Skeletal muscle cell (primary cell): ENCODE results near the gene LRRC52.

Source experiments
- DNase-seq: peaks from one replicate; pipeline ENCODE4 v3.0.0-alpha.2; 2010; ENCODE audit warnings: low read depth
- H3K4me3 ChIP-seq: 2 replicates; pipeline ENCODE4 v1.5.1; 2011; ENCODE audit warnings: low read depth, mild to moderate bottlenecking, control low read depth, low read length, moderate library complexity

LRRC52 gene

GRCh38 chr1:165543532-165544438 lies at the start of gene LRRC52:
Gene LRRC52, plus strand, starts transcription at chr1:165544000. Its CDS starts 297 bp downstream, at chr1:165544297.
- no peak for DNase-seq
- H3K4me3 ChIP-seq: no peak within 1 kb of the TSS

GRCh38 chr1:165494949-165495857 lies 48.6 kb upstream of the LRRC52 start:
- no peak for DNase-seq
- no peak overlapping the region for H3K4me3 ChIP-seq

GRCh38 chr1:165495858-165496205 lies 48.0 kb upstream of the LRRC52 start:
- no peak for DNase-seq
- no peak overlapping the region for H3K4me3 ChIP-seq

GRCh38 chr1:165496501-165496900 lies 47.3 kb upstream of the LRRC52 start:
- no peak overlapping the region for H3K4me3 ChIP-seq
- DNase-seq: no peak

GRCh38 chr1:165497069-165498013 lies 46.5 kb upstream of the LRRC52 start:
- no peak for DNase-seq
- no peak overlapping the region for H3K4me3 ChIP-seq

GRCh38 chr1:165501330-165501969 lies 42.4 kb upstream of the LRRC52 start:
- DNase-seq: no peak
- H3K4me3 ChIP-seq: no peak overlapping the region

GRCh38 chr1:165501970-165502348 lies 41.8 kb upstream of the LRRC52 start:
- H3K4me3 ChIP-seq: no peak overlapping the region
- DNase-seq: no peak

- DNase-seq: no peak
- no peak overlapping the region for H3K4me3 ChIP-seq
These were observed 36.2 kb upstream of the LRRC52 start for GRCh38 chr1:165507570-165507969.

- DNase-seq: no peak
- H3K4me3 ChIP-seq: no peak overlapping the region
These were observed 35.5 kb upstream of the LRRC52 start for GRCh38 chr1:165508291-165508690.

- no peak for DNase-seq
- H3K4me3 ChIP-seq: no peak overlapping the region
These were observed 31.0 kb upstream of the LRRC52 start for GRCh38 chr1:165512816-165513215.

GRCh38 chr1:165516469-165516868 lies 27.3 kb upstream of the LRRC52 start:
- DNase-seq: no peak
- no peak overlapping the region for H3K4me3 ChIP-seq

- no peak overlapping the region for H3K4me3 ChIP-seq
- DNase-seq: no peak
These were observed 23.2 kb upstream of the LRRC52 start for GRCh38 chr1:165520646-165521045.

- DNase-seq: no peak
These were observed 19.0 kb upstream of the LRRC52 start for GRCh38 chr1:165524639-165525285.

GRCh38 chr1:165525708-165526107 lies 18.1 kb upstream of the LRRC52 start:
- H3K4me3 ChIP-seq: no peak overlapping the region
- no peak for DNase-seq

More at GRCh38 chr1:165524639-165525285, 19.0 kb upstream of the LRRC52 start:
- H3K4me3 ChIP-seq: no peak overlapping the region

GRCh38 chr1:165527251-165528007 lies 16.4 kb upstream of the LRRC52 start:
- no peak overlapping the region for H3K4me3 ChIP-seq
- DNase-seq: no peak

- DNase-seq: no peak
- H3K4me3 ChIP-seq: no peak overlapping the region
These were observed 12.8 kb upstream of the LRRC52 start for GRCh38 chr1:165531021-165531420.

- no peak for DNase-seq
- H3K4me3 ChIP-seq: no peak overlapping the region
These were observed 11.7 kb upstream of the LRRC52 start for GRCh38 chr1:165532053-165532452.

GRCh38 chr1:165533254-165533653 lies 10.5 kb upstream of the LRRC52 start:
- DNase-seq: no peak
- no peak overlapping the region for H3K4me3 ChIP-seq
